Measurements from ENCODE around the gene TXLNB. TPM values are rescaled to one million over a fixed set of nuclear protein-coding genes. Genes with fewer than 3 reads are reported as not detected.

TXLNB gene
- total RNA-seq, 1 experiment from 2014 or later = 0.07 TPM

GRCh38 chr6:139257291-139257690 is 34.5 kb downstream of the TXLNB start:
- Mint-ChIP-seq H3K4me1 (ENCODE audit: low read depth, unreplicated experiment) (no peaks in the 10 kb centered on the region), H3K27me3 (ENCODE audit: unreplicated experiment) (peaks cover 17% of the 10 kb centered on the region), H3K27ac (ENCODE audit: unreplicated experiment) (no peak overlapping the region), H3K9me3 (ENCODE audit: low read depth, unreplicated experiment) (no peaks in the 10 kb centered on the region), H3K4me3 (ENCODE audit: low read depth, unreplicated experiment) (no peak overlapping the region), H3K36me3 (ENCODE audit: insufficient read depth, unreplicated experiment) (no peaks in the 10 kb centered on the region)
- no peak for DNase-seq
- CTCF ChIA-PET = no interaction called here
- no peak for TF ChIP-seq CTCF (IDR thresholded peaks at IDR 0.05; ENCODE audit: unreplicated experiment)
- intact Hi-C loops (cut with micrococcal nuclease; ENCODE audit: unreplicated experiment) = no loop called here
- BruUV-seq (replicated peaks) = no TSS peak

- no TSS peak for BruUV-seq (replicated peaks)
- no peak overlapping the region for H3K4me3 Mint-ChIP-seq (ENCODE audit: low read depth, unreplicated experiment)
- no peak for TF ChIP-seq CTCF (IDR thresholded peaks at IDR 0.05; ENCODE audit: unreplicated experiment)
- CTCF ChIA-PET = no interaction called here
- no peaks in the 10 kb centered on the region for H3K36me3 Mint-ChIP-seq (ENCODE audit: insufficient read depth, unreplicated experiment)
- no peaks in the 10 kb centered on the region for H3K9me3 Mint-ChIP-seq (ENCODE audit: low read depth, unreplicated experiment)
- DNase-seq = no peak
- no peak overlapping the region for H3K27ac Mint-ChIP-seq (ENCODE audit: unreplicated experiment)
- H3K27me3 Mint-ChIP-seq (ENCODE audit: unreplicated experiment) = peaks cover 17% of the 10 kb centered on the region
- intact Hi-C loops (cut with micrococcal nuclease; ENCODE audit: unreplicated experiment) = no loop called here
- no peaks in the 10 kb centered on the region for H3K4me1 Mint-ChIP-seq (ENCODE audit: low read depth, unreplicated experiment)
These were observed 35.7 kb downstream of the TXLNB start for GRCh38 chr6:139256087-139256486.

- Mint-ChIP-seq H3K9me3 (ENCODE audit: low read depth, unreplicated experiment) (no peaks in the 10 kb centered on the region), H3K27ac (ENCODE audit: unreplicated experiment) (no peak overlapping the region), H3K36me3 (ENCODE audit: insufficient read depth, unreplicated experiment) (no peaks in the 10 kb centered on the region), H3K4me1 (ENCODE audit: low read depth, unreplicated experiment) (no peaks in the 10 kb centered on the region), H3K27me3 (ENCODE audit: unreplicated experiment) (peaks cover 8% of the 10 kb centered on the region), H3K4me3 (ENCODE audit: low read depth, unreplicated experiment) (no peak overlapping the region)
- CTCF ChIA-PET = no interaction called here
- no peak for TF ChIP-seq CTCF (IDR thresholded peaks at IDR 0.05; ENCODE audit: unreplicated experiment)
- intact Hi-C loops (cut with micrococcal nuclease; ENCODE audit: unreplicated experiment) = no loop called here
- no peak for DNase-seq
- no TSS peak for BruUV-seq (replicated peaks)
These were observed 37.6 kb downstream of the TXLNB start for GRCh38 chr6:139254196-139254595.

- H3K27me3 Mint-ChIP-seq (ENCODE audit: unreplicated experiment) = peaks cover 3% of the 10 kb centered on the region
- CTCF ChIA-PET = no interaction called here
- H3K27ac Mint-ChIP-seq (ENCODE audit: unreplicated experiment) = no peak overlapping the region
- DNase-seq = no peak
- intact Hi-C loops (cut with micrococcal nuclease; ENCODE audit: unreplicated experiment) = no loop called here
- TF ChIP-seq CTCF (IDR thresholded peaks at IDR 0.05; ENCODE audit: unreplicated experiment) = no peak
- no peaks in the 10 kb centered on the region for H3K4me1 Mint-ChIP-seq (ENCODE audit: low read depth, unreplicated experiment)
- no peaks in the 10 kb centered on the region for H3K36me3 Mint-ChIP-seq (ENCODE audit: insufficient read depth, unreplicated experiment)
- BruUV-seq (replicated peaks) = no TSS peak
- H3K9me3 Mint-ChIP-seq (ENCODE audit: low read depth, unreplicated experiment) = no peaks in the 10 kb centered on the region
- no peak overlapping the region for H3K4me3 Mint-ChIP-seq (ENCODE audit: low read depth, unreplicated experiment)
These were observed 38.1 kb downstream of the TXLNB start for GRCh38 chr6:139253656-139254055.
